OCI-LY7 (cell line): ENCODE measurements around the gene EIF4E2. TPM values are rescaled to one million over a fixed set of nuclear protein-coding genes. Genes with fewer than 3 reads are reported as not detected.

Source experiments
- BruUV-seq: library from RNA; stranded (reverse); fragments of 400-500 nt; replicated peaks from 2 replicates; lab custom pipeline; 2021; lab: Mats Ljungman, UMichigan
- CTCF ChIA-PET: fragments of 300-600 bp; sonication (Branson Sonifier 250); formaldehyde crosslinking; loops from one replicate; lab custom pipeline; 2022; ENCODE audit warnings: antibody characterized with exemption; ENCODE audit not compliant: unreplicated experiment; lab: Charles Lee
- POLR2A ChIA-PET: fragments of 300-600 bp; sonication (Branson Sonifier 250); formaldehyde crosslinking; loops from one replicate; lab custom pipeline; 2022; ENCODE audit warnings: antibody characterized with exemption; lab: Charles Lee
- DNase-seq: peaks from one replicate; pipeline ENCODE4 v3.0.0-alpha.2; 2015; ENCODE audit warnings: low spot score
- H2AFZ ChIP-seq: fragments of 200-600 bp; sonication (generic), shearing (Covaris generic); 2 replicates; pipeline ENCODE4 v1.6.1; 2014; ENCODE audit warnings: mild to moderate bottlenecking, antibody characterized with exemption, low read length, moderate library complexity
- H3K27ac ChIP-seq: fragments of 200-600 bp; sonication (generic); 2 replicates; pipeline ENCODE4 v1.5.1; 2014; ENCODE audit warnings: mixed run types, low read depth, mild to moderate bottlenecking, moderate library complexity, low read length, inconsistent platforms; ENCODE audit not compliant: poor library complexity, severe bottlenecking
- H3K36me3 ChIP-seq: fragments of 200-600 bp; sonication (generic); 2 replicates; pipeline ENCODE4 v1.6.1; 2014; ENCODE audit warnings: mild to moderate bottlenecking, antibody characterized with exemption, low read length, moderate library complexity, mixed read lengths; ENCODE audit not compliant: insufficient read depth
- H3K4me1 ChIP-seq: fragments of 200-600 bp; sonication (generic); 2 replicates; pipeline ENCODE4 v1.5.1; 2014; ENCODE audit warnings: mild to moderate bottlenecking, low read length; ENCODE audit not compliant: insufficient read depth, poor library complexity, severe bottlenecking
- H3K4me2 ChIP-seq: fragments of 200-600 bp; sonication (generic); 2 replicates; pipeline ENCODE4 v1.6.1; 2014; ENCODE audit warnings: mild to moderate bottlenecking, low read length
- H3K4me3 ChIP-seq: fragments of 200-600 bp; sonication (generic); 2 replicates; pipeline ENCODE4 v1.5.1; 2014; ENCODE audit warnings: mild to moderate bottlenecking, low read depth, low read length; ENCODE audit not compliant: poor library complexity, severe bottlenecking
- H3K79me2 ChIP-seq: fragments of 200-600 bp; sonication (generic); 2 replicates; pipeline ENCODE4 v1.6.1; 2016; ENCODE audit warnings: low read depth, mild to moderate bottlenecking, low read length, moderate library complexity, mixed read lengths; ENCODE audit not compliant: insufficient read depth
- H3K9me2 ChIP-seq: fragments of 200-600 bp; sonication (generic); 2 replicates; pipeline ENCODE4 v1.6.1; 2016; ENCODE audit warnings: mild to moderate bottlenecking, low read length, mixed read lengths; ENCODE audit not compliant: insufficient read depth
- H3K9me3 ChIP-seq: fragments of 200-600 bp; sonication (generic); 2 replicates; pipeline ENCODE4 v1.6.1; 2014; ENCODE audit warnings: mild to moderate bottlenecking, mixed run types, low read length, mixed read lengths
- H4K20me1 ChIP-seq: fragments of 200-600 bp; sonication (generic); 2 replicates; pipeline ENCODE4 v1.6.1; 2014; ENCODE audit warnings: mild to moderate bottlenecking, antibody characterized with exemption, low read length, moderate library complexity, mixed read lengths; ENCODE audit not compliant: insufficient read depth
- CTCF ChIP-seq: fragments of 200-600 bp; sonication (generic); conservative IDR thresholded peaks from 2 replicates; pipeline ENCODE4 v1.5.1; 2014; ENCODE audit warnings: mild to moderate bottlenecking, antibody characterized with exemption, low read length, moderate library complexity, mixed read lengths
- EZH2phosphoT487 ChIP-seq: fragments of 200-600 bp; sonication (generic); IDR thresholded peaks from 2 replicates; pipeline ENCODE4 v1.6.1; 2018; ENCODE audit warnings: low read depth, borderline replicate concordance, mild to moderate bottlenecking, mixed run types, antibody characterized with exemption, low read length, moderate library complexity, mixed read lengths
- intact Hi-C: fragments of 100-400 bp; cut with micrococcal nuclease; formaldehyde crosslinking; loops from one replicate; pipeline ENCODE4 v1.10.0; 2022; ENCODE audit not compliant: unreplicated experiment
- total RNA-seq, 2 experiments: library from RNA; depleted of rRNA in 1 of 2; stranded (reverse); fragments of >200 nt in 1 of 2; shearing (Covaris generic) in 1 of 2; gene quantifications; 2 replicates each; pipeline ENCODE4 v1.2.3, GENCODE V29; 2014 to 2022

Gene EIF4E2
- total RNA-seq, 2 experiments from 2014 or later: 59.9 to 76.3 TPM

GRCh38 chr2:232549655-232550353 lies 685 bp upstream of the EIF4E2 start:
- no TSS peak for BruUV-seq
- no peak for DNase-seq
- peak overlapping the region; percentile 93 for H3K4me3 ChIP-seq
- no peaks in the 10 kb centered on the region for H3K9me2 ChIP-seq
- H4K20me1 ChIP-seq: peaks cover 7% of the 10 kb centered on the region; the same call in 1 of the 2 replicates
- peak overlapping the region; percentile 84 for H3K27ac ChIP-seq
- peaks cover 19% of the 10 kb centered on the region for H3K4me1 ChIP-seq
- CTCF ChIA-PET: no interaction called here
- POLR2A ChIA-PET: interaction anchor here (0.7 kb wide), 1 partner anchor 972 kb away, joined by 3 read pairs; no protein-coding TSS in a partner anchor
- TF ChIP-seq CTCF (no peak), EZH2phosphoT487 (no peak)
- peaks cover 5% of the 10 kb centered on the region; the same call in 1 of the 2 replicates for H3K9me3 ChIP-seq
- intact Hi-C loops: loop anchor here (5.0 kb wide), 1 partner anchor 588 kb away; the partner anchor contains the start of gene DIS3L2
- H3K36me3 ChIP-seq: peaks cover 57% of the 10 kb centered on the region
- H2AFZ ChIP-seq: peak overlapping the region; percentile 87
- H3K79me2 ChIP-seq: peaks cover 61% of the 10 kb centered on the region
- H3K4me2 ChIP-seq: peak overlapping the region; percentile 94

GRCh38 chr2:232551250-232551638 lies 755 bp downstream of the EIF4E2 start:
- peaks cover 58% of the 10 kb centered on the region for H3K36me3 ChIP-seq
- H2AFZ ChIP-seq: peak overlapping the region; percentile 50; the same call in 1 of the 2 replicates
- peak; percentile 21 for DNase-seq
- peak overlapping the region; percentile 84 for H3K27ac ChIP-seq
- intact Hi-C loops: loop anchor here (5.0 kb wide), 1 partner anchor 589 kb away; the partner anchor contains the start of gene DIS3L2
- ChIA-PET POLR2A (interaction anchor here (0.6 kb wide), 2 partner anchors 54 to 843 kb away, joined by 3 to 4 read pairs; partner anchors contain the start of gene PTMA), CTCF (interaction anchor here (0.6 kb wide), 1 partner anchor 1498 kb away, joined by 3 read pairs; no protein-coding TSS in a partner anchor)
- TF ChIP-seq EZH2phosphoT487: no peak
- TF ChIP-seq CTCF: no peak
- peaks cover 61% of the 10 kb centered on the region for H3K79me2 ChIP-seq
- peaks cover 7% of the 10 kb centered on the region; the same call in 1 of the 2 replicates for H4K20me1 ChIP-seq
- peaks cover 19% of the 10 kb centered on the region for H3K4me1 ChIP-seq
- H3K4me2 ChIP-seq: peak overlapping the region; percentile 85
- H3K9me2 ChIP-seq: no peaks in the 10 kb centered on the region
- TSS peak; percentile 64 for BruUV-seq
- H3K4me3 ChIP-seq: peak overlapping the region; percentile 93
- peaks cover 5% of the 10 kb centered on the region; the same call in 1 of the 2 replicates for H3K9me3 ChIP-seq
